Measurements from ENCODE around the gene SLC66A1.

GRCh38 chr1:19327301-19327700 is 15.2 kb downstream of the SLC66A1 start:
- no peak for TF ChIP-seq POLR2A (IDR thresholded peaks at IDR 0.05; ENCODE audit: low read length)
- TF ChIP-seq GATA1 (IDR thresholded peaks at IDR 0.05; ENCODE audit: low read depth, low read length), result no peak

Data from erythroblast (primary cell).